Measurements from ENCODE around the gene ADGRV1. TPM values are rescaled to one million over a fixed set of nuclear protein-coding genes. Genes with fewer than 3 reads are reported as not detected.
A peak's percentile ranks its signal among the peaks of the same experiment; 100 is the strongest.

The ADGRV1 gene
- total RNA-seq, 4 donors from 2014 or later = 0.39 to 1.9 (median 1.00) TPM

GRCh38 chr5:91159647-91160046, 601.0 kb downstream of the ADGRV1 start:
- WGBS, 2 donors = 89 to 93% methylated on average over 1 of the region's 1 CpG
- no peak for DNase-seq (ENCODE audit: low spot score in 2 of 2)
- no peaks in the 10 kb centered on the region for H3K27me3 ChIP-seq
- H3K4me1 ChIP-seq = peaks cover 0 to 30% (median 26%) of the 10 kb centered on the region in 4 donors
- TF ChIP-seq CTCF (IDR thresholded peaks at IDR 0.05) (no peak), EP300 (IDR thresholded peaks at IDR 0.05) (no peak), POLR2A (IDR thresholded peaks at IDR 0.05) (no peak)
- no peaks in the 10 kb centered on the region for H3K36me3 ChIP-seq
- no peak overlapping the region for H3K4me3 ChIP-seq
- no peaks in the 10 kb centered on the region for H3K9me3 ChIP-seq
- no peak overlapping the region for H3K27ac ChIP-seq

- no peak overlapping the region for H3K4me3 ChIP-seq
- 87 to 94% methylated on average over 5 of the region's 5 CpGs for WGBS, 2 donors
- H3K27me3 ChIP-seq = no peaks in the 10 kb centered on the region
- H3K9me3 ChIP-seq = no peaks in the 10 kb centered on the region
- no peaks in the 10 kb centered on the region for H3K36me3 ChIP-seq
- TF ChIP-seq CTCF (IDR thresholded peaks at IDR 0.05) (no peak), POLR2A (IDR thresholded peaks at IDR 0.05) (no peak), EP300 (IDR thresholded peaks at IDR 0.05) (no peak)
- peaks cover 0 to 36% (median 29%) of the 10 kb centered on the region in 4 donors for H3K4me1 ChIP-seq
- no peak for DNase-seq (ENCODE audit: low spot score in 2 of 2)
- H3K27ac ChIP-seq = no peak overlapping the region
Observed at GRCh38 chr5:91160714-91161285, 602.2 kb downstream of the ADGRV1 start.

GRCh38 chr5:91162534-91163381, 604.2 kb downstream of the ADGRV1 start:
- Histone ChIP-seq H3K27me3 (no peaks in the 10 kb centered on the region), H3K9me3 (no peaks in the 10 kb centered on the region), H3K4me3 (no peak overlapping the region), H3K4me1 (peaks cover 0 to 36% (median 29%) of the 10 kb centered on the region in 4 donors), H3K27ac (peak overlapping the region; percentile 47 to 89 (median 71)), H3K36me3 (no peaks in the 10 kb centered on the region)
- peak; percentile 33 to 73 for DNase-seq (ENCODE audit: low spot score in 2 of 2)
- TF ChIP-seq CTCF (IDR thresholded peaks at IDR 0.05) (no peak), POLR2A (IDR thresholded peaks at IDR 0.05) (no peak), EP300 (IDR thresholded peaks at IDR 0.05) (peak; percentile 50 to 88)
- 26 to 30% methylated on average over 6 of the region's 6 CpGs for WGBS, 2 donors

- 14 to 29% methylated on average over 3 of the region's 3 CpGs for WGBS, 2 donors
- H3K9me3 ChIP-seq = no peaks in the 10 kb centered on the region
- no peak for DNase-seq (ENCODE audit: low spot score in 2 of 2)
- H3K27me3 ChIP-seq = no peaks in the 10 kb centered on the region
- H3K4me1 ChIP-seq = peaks cover 0 to 36% (median 29%) of the 10 kb centered on the region in 4 donors
- H3K27ac ChIP-seq = peak overlapping the region; percentile 26 to 89 (median 56)
- H3K4me3 ChIP-seq = no peak overlapping the region
- TF ChIP-seq EP300 (IDR thresholded peaks at IDR 0.05) = peak in 1 of 2 donors; percentile 35
- no peak for TF ChIP-seq POLR2A (IDR thresholded peaks at IDR 0.05)
- H3K36me3 ChIP-seq = no peaks in the 10 kb centered on the region
Observed at GRCh38 chr5:91164424-91164823, 605.8 kb downstream of the ADGRV1 start.

GRCh38 chr5:91166059-91166807, 607.6 kb downstream of the ADGRV1 start:
- peaks cover 0 to 40% (median 30%) of the 10 kb centered on the region in 4 donors for H3K4me1 ChIP-seq

More at GRCh38 chr5:91166059-91166807, 607.6 kb downstream of the ADGRV1 start:
- no peak for TF ChIP-seq POLR2A (IDR thresholded peaks at IDR 0.05)
- no peak for TF ChIP-seq EP300 (IDR thresholded peaks at IDR 0.05)
- TF ChIP-seq CTCF (IDR thresholded peaks at IDR 0.05) = no peak
- Histone ChIP-seq H3K27me3 (no peaks in the 10 kb centered on the region), H3K27ac (peak overlapping the region in 2 of 4 donors; percentile 23 to 89), H3K36me3 (no peaks in the 10 kb centered on the region), H3K4me3 (no peak overlapping the region), H3K9me3 (no peaks in the 10 kb centered on the region)
- DNase-seq (ENCODE audit: low spot score in 2 of 2) = no peak
- 73 to 80% methylated on average over 3 of the region's 3 CpGs for WGBS, 2 donors

All from tibial nerve (tissue), 4 donors.